Measurements from ENCODE around the gene COL17A1. TPM values are rescaled to one million over a fixed set of nuclear protein-coding genes. Genes with fewer than 3 reads are reported as not detected.

Gene COL17A1
- total RNA-seq, 1 donor from 2014 or later = not detected

- Mint-ChIP-seq H3K4me3 (ENCODE audit: unreplicated experiment) (no peak overlapping the region), H3K36me3 (ENCODE audit: low read depth) (peaks cover 8% of the 10 kb centered on the region), H3K9me3 (ENCODE audit: low read depth) (no peaks in the 10 kb centered on the region), H3K4me1 (ENCODE audit: low read depth) (no peaks in the 10 kb centered on the region), H3K27ac (ENCODE audit: unreplicated experiment) (no peak overlapping the region), H3K27me3 (ENCODE audit: low read depth) (no peaks in the 10 kb centered on the region)
- no peak for DNase-seq (ENCODE audit: low spot score)
- no peak for TF ChIP-seq CTCF (IDR thresholded peaks at IDR 0.05)
Observed at GRCh38 chr10:104014176-104014575, 71.5 kb downstream of the COL17A1 start.

- no peaks in the 10 kb centered on the region for H3K27me3 Mint-ChIP-seq (ENCODE audit: low read depth)
- TF ChIP-seq CTCF (IDR thresholded peaks at IDR 0.05) = no peak
- no peaks in the 10 kb centered on the region for H3K9me3 Mint-ChIP-seq (ENCODE audit: low read depth)
- no peaks in the 10 kb centered on the region for H3K4me1 Mint-ChIP-seq (ENCODE audit: low read depth)
- DNase-seq (ENCODE audit: low spot score) = no peak
- H3K4me3 Mint-ChIP-seq (ENCODE audit: unreplicated experiment) = no peak overlapping the region
- H3K36me3 Mint-ChIP-seq (ENCODE audit: low read depth) = peaks cover 4% of the 10 kb centered on the region
- H3K27ac Mint-ChIP-seq (ENCODE audit: unreplicated experiment) = no peak overlapping the region
Observed at GRCh38 chr10:104013489-104013888, 72.2 kb downstream of the COL17A1 start.

GRCh38 chr10:104011904-104012303 is 73.8 kb downstream of the COL17A1 start:
- no peaks in the 10 kb centered on the region for H3K27me3 Mint-ChIP-seq (ENCODE audit: low read depth)
- DNase-seq (ENCODE audit: low spot score) = no peak
- no peaks in the 10 kb centered on the region for H3K9me3 Mint-ChIP-seq (ENCODE audit: low read depth)
- H3K4me1 Mint-ChIP-seq (ENCODE audit: low read depth) = no peaks in the 10 kb centered on the region
- H3K36me3 Mint-ChIP-seq (ENCODE audit: low read depth) = peaks cover 4% of the 10 kb centered on the region
- H3K4me3 Mint-ChIP-seq (ENCODE audit: unreplicated experiment) = no peak overlapping the region
- TF ChIP-seq CTCF (IDR thresholded peaks at IDR 0.05) = no peak
- no peak overlapping the region for H3K27ac Mint-ChIP-seq (ENCODE audit: unreplicated experiment)

- H3K27me3 Mint-ChIP-seq (ENCODE audit: low read depth) = no peaks in the 10 kb centered on the region
- no peaks in the 10 kb centered on the region for H3K4me1 Mint-ChIP-seq (ENCODE audit: low read depth)
- H3K36me3 Mint-ChIP-seq (ENCODE audit: low read depth) = peaks cover 23% of the 10 kb centered on the region
- no peak overlapping the region for H3K4me3 Mint-ChIP-seq (ENCODE audit: unreplicated experiment)
- TF ChIP-seq CTCF (IDR thresholded peaks at IDR 0.05) = no peak
- no peaks in the 10 kb centered on the region for H3K9me3 Mint-ChIP-seq (ENCODE audit: low read depth)
- no peak for DNase-seq (ENCODE audit: low spot score)
- H3K27ac Mint-ChIP-seq (ENCODE audit: unreplicated experiment) = no peak overlapping the region
Observed at GRCh38 chr10:104005172-104005863, 80.4 kb downstream of the COL17A1 start.

GRCh38 chr10:104002911-104003310 is 82.8 kb downstream of the COL17A1 start:
- no peak overlapping the region for H3K4me3 Mint-ChIP-seq (ENCODE audit: unreplicated experiment)
- TF ChIP-seq CTCF (IDR thresholded peaks at IDR 0.05) = no peak
- no peaks in the 10 kb centered on the region for H3K9me3 Mint-ChIP-seq (ENCODE audit: low read depth)
- H3K4me1 Mint-ChIP-seq (ENCODE audit: low read depth) = no peaks in the 10 kb centered on the region
- no peak overlapping the region for H3K27ac Mint-ChIP-seq (ENCODE audit: unreplicated experiment)
- no peaks in the 10 kb centered on the region for H3K27me3 Mint-ChIP-seq (ENCODE audit: low read depth)
- H3K36me3 Mint-ChIP-seq (ENCODE audit: low read depth) = peaks cover 21% of the 10 kb centered on the region
- no peak for DNase-seq (ENCODE audit: low spot score)
